Measurements from ENCODE around the gene HLA-C.

DNA sequence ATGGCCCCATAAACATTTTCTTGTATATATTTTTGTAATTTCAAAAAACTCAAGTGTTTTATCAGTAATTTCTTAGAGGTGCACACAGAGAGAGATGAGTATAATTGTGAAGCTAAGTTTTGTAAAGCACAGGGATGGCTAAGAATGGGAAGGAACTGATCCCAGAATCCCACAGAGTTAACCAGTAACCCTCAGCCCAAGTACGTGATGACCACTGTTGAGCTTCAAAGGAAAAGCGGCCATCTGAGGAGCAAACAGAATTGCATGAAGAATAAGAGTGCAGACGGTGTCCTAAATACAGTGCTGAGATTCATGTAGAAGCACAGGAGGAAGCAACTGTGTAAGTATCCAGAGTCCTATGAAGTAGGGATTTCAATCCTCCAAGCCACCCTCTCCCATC is 28.1 kb upstream of the HLA-C start:
- TF ChIP-seq, protein P1, sequence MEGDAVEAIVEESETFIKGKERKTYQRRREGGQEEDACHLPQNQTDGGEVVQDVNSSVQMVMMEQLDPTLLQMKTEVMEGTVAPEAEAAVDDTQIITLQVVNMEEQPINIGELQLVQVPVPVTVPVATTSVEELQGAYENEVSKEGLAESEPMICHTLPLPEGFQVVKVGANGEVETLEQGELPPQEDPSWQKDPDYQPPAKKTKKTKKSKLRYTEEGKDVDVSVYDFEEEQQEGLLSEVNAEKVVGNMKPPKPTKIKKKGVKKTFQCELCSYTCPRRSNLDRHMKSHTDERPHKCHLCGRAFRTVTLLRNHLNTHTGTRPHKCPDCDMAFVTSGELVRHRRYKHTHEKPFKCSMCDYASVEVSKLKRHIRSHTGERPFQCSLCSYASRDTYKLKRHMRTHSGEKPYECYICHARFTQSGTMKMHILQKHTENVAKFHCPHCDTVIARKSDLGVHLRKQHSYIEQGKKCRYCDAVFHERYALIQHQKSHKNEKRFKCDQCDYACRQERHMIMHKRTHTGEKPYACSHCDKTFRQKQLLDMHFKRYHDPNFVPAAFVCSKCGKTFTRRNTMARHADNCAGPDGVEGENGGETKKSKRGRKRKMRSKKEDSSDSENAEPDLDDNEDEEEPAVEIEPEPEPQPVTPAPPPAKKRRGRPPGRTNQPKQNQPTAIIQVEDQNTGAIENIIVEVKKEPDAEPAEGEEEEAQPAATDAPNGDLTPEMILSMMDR (IDR thresholded peaks at IDR 0.05): no peak
- TF ChIP-seq POLR2A (IDR thresholded peaks at IDR 0.05): no peak
- TF ChIP-seq EP300 (IDR thresholded peaks at IDR 0.05): no peak
